MG63 (cell line): ENCODE results near the gene TCAP. TPM values are rescaled to one million over a fixed set of nuclear protein-coding genes. Genes with fewer than 3 reads are reported as not detected.
"Not testable (repeated sequence)": the region's sequence is repeated elsewhere in the genome, so short reads cannot be mapped to it uniquely, and the experiment has no call there.

Experiments
- DNase-seq: peaks from one replicate; pipeline ENCODE4 v3.0.0-alpha.2; 2020
- H3K27me3 ChIP-seq: fragments of 250-450 bp; sonication (Bioruptor Pico); 2 replicates; pipeline ENCODE4 v1.5.1; 2020; ENCODE audit warnings: mild to moderate bottlenecking, moderate library complexity
- H3K36me3 ChIP-seq: fragments of 250-450 bp; sonication (Bioruptor Pico); 2 replicates; pipeline ENCODE4 v1.5.1; 2020; ENCODE audit warnings: mild to moderate bottlenecking, moderate library complexity
- H3K4me3 ChIP-seq: fragments of 250-450 bp; sonication (Bioruptor Pico); 2 replicates; pipeline ENCODE4 v1.5.1; 2020; ENCODE audit warnings: mild to moderate bottlenecking, moderate library complexity
- H3K9me3 ChIP-seq: fragments of 250-450 bp; sonication (Bioruptor Pico); 2 replicates; pipeline ENCODE4 v1.5.1; 2020; ENCODE audit warnings: mild to moderate bottlenecking, moderate library complexity
- total RNA-seq: library from RNA; depleted of rRNA; stranded (reverse); fragments of >200 nt; shearing (Covaris generic); gene quantifications from 2 replicates; pipeline ENCODE4 v1.2.3, GENCODE V29; 2014; ENCODE audit warnings: low replicate concordance

TCAP gene
- total RNA-seq, 1 experiment from 2014 or later: 0.07 TPM

DNA sequence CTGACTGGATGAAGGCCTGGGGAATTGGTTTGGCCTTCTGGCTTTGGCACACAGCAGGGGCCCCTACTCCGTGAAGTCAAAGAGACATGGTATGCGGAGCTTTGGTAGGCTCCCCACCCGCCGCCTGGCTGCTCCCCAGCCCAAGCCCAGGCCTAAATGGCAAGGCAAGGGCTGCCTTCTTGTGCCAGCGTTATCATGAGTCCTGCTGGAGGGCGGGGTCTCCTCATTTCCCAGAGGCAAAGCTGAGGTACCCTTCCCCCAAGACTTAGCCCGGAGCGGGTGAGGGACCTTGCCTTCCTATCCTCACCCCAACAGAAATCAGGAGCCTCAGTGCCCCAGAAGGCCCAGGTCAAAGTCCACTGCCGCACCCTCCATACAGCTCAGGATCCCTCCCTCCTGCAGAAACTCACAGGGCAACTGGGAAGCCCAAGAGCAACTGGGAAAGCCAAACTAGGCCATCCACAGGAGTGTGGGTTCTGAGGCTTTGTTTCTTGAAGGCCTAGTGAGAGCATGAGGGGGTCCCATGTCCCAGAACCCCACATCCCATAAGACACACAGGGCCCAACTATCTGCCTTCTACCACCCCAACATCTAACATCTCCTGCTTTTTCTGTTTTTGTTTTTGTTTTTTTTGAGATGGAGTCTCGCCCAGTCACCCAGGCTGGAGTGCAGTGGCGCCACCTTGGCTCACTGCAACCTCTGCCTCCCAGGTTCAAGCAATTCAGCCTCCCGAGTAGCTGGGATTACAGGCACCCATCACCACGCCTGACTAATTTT is 13.4 kb downstream of the TCAP start:
- Histone ChIP-seq H3K36me3 (no peaks in the 10 kb centered on the region), H3K9me3 (no peaks in the 10 kb centered on the region), H3K4me3 (no peak overlapping the region), H3K27me3 (no peaks in the 10 kb centered on the region)
- no peak for DNase-seq

DNA sequence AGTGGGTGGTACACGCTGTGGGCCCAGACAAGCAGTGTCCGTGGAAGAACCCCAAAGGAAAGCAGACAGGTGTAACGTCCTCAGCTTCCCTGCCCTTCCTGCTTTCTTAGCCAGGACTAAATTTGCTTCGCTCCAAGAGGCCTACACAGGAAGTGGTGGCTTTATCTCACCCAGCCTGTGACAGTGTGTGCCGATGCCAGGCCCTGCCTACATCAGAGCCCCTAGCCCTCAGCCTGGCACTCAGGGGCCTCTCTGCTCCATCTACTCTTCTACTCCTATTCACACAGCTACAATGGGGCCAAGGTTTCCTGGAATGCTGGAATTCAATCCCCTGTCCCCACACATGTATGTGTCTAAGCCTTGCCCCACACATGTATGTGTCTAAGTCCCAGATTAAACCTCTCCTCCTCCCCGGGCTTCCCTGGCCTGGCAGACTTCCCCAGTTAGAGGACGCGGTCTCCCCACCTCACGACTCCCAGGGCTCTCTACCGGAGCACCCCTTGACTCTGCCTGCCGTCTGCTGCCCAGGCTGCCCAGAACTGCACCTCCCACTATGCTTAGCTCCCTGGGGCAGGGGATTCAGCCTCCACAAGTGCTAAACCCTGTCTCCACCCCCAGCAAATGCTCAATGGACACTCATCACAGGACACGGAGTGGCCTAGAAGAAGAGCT is 14.5 kb downstream of the TCAP start:
- Histone ChIP-seq H3K36me3 (no peaks in the 10 kb centered on the region), H3K27me3 (no peaks in the 10 kb centered on the region), H3K9me3 (no peaks in the 10 kb centered on the region), H3K4me3 (no peak overlapping the region)
- no peak for DNase-seq

DNA sequence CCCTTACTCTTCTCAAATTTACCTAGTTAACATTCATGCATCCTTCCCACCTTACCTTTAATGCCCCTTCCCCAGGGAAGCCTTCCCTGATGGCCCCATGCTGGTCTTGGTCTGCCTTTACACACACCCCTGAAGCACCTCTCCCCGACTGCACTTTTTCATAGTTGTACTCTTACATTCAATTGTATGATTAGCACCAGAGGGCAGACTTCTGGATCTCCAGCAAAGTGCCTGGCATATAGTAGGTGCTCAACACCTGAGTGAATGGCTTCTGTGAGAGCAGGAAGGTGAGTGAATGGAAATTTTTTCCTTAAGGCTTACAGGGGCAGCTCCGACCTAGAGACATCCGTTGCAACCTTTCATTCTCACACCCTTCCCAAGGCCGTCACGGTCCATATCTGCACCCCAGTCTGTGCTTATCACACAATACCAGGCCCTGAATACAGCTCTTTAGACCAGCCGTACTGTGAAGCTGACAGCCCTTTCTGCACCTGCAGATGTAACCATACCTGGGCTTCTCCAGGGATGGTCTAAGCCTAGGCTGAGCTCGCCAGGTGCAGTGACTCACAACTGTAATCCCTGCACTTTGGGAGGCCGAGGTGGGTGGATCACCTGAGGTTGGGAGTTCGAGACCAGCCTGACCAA is 18.3 kb downstream of the TCAP start:
- no peak overlapping the region for H3K4me3 ChIP-seq
- DNase-seq: no peak
- H3K36me3 ChIP-seq: no peaks in the 10 kb centered on the region
- no peaks in the 10 kb centered on the region for H3K27me3 ChIP-seq
- H3K9me3 ChIP-seq: no peaks in the 10 kb centered on the region

DNA sequence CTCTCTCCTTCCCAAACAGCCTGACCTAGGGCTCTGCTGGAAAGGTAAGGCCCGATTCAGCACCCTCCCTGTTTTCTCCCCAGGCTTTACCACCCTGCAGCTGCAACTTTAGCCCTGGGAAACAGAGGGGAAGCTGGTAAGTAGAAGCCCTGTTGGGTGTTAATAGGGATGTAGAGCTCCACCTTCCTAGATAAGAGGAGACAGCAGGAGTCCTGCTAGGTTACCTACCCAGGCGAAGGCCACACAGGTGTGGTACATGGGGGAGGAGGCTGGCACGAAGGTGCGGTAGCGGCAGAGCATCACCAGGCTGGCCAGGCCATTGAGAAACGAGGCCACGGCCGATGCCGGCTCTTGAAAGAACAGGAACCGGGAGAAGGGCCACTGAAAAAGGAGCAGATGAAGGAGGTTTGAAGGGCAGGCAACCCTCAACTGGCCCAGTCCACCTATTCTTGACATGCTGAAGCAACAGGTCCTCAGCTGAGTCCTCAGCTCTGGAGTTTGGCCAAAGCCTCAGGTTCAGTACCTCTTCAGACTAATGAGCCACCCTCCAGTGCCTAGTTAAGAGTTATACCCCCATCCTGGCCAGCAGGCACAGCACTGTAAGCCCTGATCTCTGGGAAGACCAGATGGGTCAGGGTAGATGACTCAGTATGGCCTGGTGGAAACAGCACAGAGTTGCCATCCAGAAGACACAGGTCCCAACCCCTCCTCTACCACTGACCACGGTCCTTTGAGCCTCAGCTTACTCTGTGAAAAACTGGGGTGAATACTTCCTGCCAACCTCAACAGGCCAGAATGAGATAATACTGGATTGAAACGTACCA is 19.4 kb downstream of the TCAP start:
- Histone ChIP-seq H3K36me3 (no peaks in the 10 kb centered on the region), H3K4me3 (no peak overlapping the region), H3K9me3 (no peaks in the 10 kb centered on the region), H3K27me3 (no peaks in the 10 kb centered on the region)
- DNase-seq: no peak

DNA sequence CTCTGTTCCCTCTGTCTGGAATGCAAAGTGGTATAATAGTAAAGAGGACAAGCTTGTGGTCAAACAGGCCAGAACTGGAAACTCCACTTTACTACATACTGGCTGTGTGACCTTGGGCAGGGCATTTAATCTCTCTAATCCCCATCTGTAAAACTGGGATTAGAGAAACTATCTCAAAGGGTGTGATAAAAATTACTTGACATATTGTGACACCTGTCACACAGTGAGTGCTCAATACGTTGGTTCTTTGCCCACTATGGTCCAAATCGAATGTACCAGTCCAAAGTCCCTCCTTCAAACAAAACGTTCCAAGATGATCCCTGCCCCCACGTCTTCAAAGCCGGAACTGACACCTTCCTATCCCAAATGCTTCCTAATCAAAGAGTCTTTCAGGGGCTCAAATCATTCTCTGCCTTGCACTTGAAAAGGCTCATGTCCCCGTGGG is 22.0 kb downstream of the TCAP start:
- Histone ChIP-seq H3K9me3 (no peaks in the 10 kb centered on the region), H3K27me3 (no peaks in the 10 kb centered on the region), H3K36me3 (no peaks in the 10 kb centered on the region), H3K4me3 (peak overlapping the region; percentile 69)
- DNase-seq: no peak

DNA sequence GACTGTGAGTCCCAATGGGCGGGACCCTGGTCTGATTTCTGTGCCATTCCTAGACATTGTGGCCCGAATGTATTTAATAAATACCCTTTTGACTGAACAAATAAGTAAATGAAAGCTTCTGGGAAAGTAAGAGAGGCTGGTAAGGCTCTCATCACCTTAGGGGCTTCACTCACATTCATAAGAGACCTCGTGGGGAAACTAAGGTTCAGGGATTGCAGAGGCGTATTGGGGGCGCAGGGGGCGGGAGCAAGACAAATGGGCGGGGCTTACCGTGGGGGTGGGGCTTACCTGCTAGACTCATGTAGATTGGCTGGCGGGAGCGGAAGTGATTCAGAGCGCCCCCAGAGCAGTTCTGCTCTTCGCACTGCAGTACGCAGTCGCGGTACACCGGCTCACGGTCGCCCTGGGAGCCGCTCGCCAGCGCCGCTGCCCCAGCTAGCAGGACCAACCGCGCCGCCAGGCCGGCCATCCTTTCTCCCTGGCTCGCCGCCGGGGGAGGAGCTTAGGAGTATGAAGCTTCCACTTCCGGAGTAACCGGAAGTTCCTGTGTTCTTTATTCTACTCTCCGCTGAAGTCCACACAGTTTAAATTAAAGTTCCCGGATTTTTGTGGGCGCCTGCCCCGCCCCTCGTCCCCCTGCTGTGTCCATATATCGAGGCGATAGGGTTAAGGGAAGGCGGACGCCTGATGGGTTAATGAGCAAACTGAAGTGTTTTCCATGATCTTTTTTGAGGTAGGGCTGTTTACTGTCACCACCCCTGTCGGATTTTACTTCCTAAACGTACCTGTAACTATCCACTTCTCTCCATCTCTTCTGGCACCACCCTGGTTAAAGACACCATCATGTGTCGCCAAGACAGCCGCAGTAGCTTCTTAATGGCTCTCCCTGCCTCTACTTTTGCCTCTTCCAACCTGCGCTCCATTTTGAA is 22.7 kb downstream of the TCAP start, which contains the start of gene PGAP3:
Gene PGAP3, minus strand, starts transcription at position 512 of the 929 bp plus-strand sequence. Its CDS starts 43 bp downstream, at position 469.
- no peaks in the 10 kb centered on the region for H3K9me3 ChIP-seq
- H3K4me3 ChIP-seq: peak within 1 kb of the TSS; percentile 69
- DNase-seq: peak; percentile 99
- H3K36me3 ChIP-seq: no peaks in the 10 kb centered on the region
- H3K27me3 ChIP-seq: no peaks in the 10 kb centered on the region

DNA sequence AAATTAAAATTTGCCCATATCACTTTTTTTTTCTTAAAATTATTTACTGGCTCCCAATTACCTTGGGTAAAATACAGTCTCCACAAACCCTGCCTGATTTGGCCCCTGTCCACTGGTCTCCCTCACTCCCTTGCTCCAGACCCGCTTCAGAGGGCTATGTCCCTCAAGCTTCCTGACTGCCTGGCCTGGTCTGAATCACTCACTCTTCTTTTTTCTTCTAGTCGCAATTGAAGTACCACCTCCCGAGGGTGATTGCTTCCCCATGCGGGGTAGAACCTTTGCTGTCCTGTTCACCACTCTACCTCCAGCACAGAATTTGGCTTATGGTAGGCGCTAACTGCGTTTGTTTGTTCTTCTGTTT is 23.3 kb downstream of the TCAP start:
- H3K9me3 ChIP-seq: no peaks in the 10 kb centered on the region
- peak overlapping the region; percentile 69 for H3K4me3 ChIP-seq
- DNase-seq: no peak
- no peaks in the 10 kb centered on the region for H3K27me3 ChIP-seq
- no peaks in the 10 kb centered on the region for H3K36me3 ChIP-seq

DNA sequence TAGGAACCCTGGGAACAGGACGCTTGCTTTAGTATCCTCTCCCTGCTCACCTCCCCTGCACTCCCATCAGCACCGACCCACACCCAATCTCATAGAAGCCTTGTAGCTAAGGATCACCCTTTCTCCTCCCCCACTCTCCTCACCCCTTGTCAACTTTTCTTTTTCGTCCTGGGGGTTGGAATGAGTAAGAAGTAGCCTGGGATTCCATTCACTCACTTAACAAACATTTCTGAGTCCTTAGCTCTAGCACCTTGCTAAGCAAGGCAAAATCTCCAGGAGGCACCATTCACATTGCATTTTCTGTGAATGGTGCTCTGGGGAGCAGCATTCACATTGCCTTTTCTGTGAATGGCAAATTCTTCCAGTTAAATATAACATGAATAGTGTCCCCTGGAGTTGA is 23.8 kb downstream of the TCAP start:
- no peaks in the 10 kb centered on the region for H3K9me3 ChIP-seq
- no peaks in the 10 kb centered on the region for H3K27me3 ChIP-seq
- peak overlapping the region; percentile 69 for H3K4me3 ChIP-seq
- DNase-seq: no peak
- H3K36me3 ChIP-seq: no peaks in the 10 kb centered on the region

DNA sequence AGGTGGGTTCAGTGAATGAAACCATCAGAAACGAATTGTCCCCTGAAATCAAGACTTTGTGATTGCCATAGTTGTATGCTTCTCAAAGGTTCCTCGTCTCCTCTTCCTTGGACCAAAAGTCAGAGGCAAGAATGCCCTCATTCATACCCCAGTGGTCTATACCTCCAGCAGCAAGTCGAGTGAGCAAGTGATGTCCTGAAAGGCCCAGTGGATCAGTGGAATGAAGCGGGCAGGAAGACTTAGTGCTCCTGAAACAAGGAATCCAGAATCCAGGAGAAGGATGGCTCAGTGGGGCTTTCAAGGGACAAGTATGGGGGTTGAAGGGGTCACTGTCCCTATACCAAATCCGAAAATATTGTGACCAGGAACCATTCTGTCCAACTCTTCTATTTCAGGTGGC is 29.4 kb downstream of the TCAP start:
- DNase-seq: no peak
- no peaks in the 10 kb centered on the region for H3K36me3 ChIP-seq
- H3K4me3 ChIP-seq: no peak overlapping the region
- H3K27me3 ChIP-seq: no peaks in the 10 kb centered on the region
- no peaks in the 10 kb centered on the region for H3K9me3 ChIP-seq

DNA sequence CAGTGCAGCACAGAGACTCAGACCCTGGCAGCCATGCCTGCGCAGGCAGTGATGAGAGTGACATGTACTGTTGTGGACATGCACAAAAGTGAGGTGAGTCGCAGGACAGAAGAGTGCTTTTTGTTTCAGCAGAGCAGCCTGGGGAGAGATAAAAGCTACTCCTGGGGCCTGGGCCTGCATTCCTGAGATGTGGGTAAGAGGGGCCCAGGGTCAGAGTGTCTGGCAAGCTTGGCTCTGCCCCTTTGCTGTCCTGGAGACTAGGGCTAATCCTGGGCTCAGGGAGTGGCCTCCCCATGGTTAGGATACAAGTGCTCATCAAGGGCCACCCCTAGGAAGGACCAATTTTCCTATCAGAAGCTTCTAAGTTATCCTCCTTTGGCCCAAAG is 29.9 kb downstream of the TCAP start:
- DNase-seq: no peak
- H3K4me3 ChIP-seq: no peak overlapping the region
- no peaks in the 10 kb centered on the region for H3K27me3 ChIP-seq

DNA sequence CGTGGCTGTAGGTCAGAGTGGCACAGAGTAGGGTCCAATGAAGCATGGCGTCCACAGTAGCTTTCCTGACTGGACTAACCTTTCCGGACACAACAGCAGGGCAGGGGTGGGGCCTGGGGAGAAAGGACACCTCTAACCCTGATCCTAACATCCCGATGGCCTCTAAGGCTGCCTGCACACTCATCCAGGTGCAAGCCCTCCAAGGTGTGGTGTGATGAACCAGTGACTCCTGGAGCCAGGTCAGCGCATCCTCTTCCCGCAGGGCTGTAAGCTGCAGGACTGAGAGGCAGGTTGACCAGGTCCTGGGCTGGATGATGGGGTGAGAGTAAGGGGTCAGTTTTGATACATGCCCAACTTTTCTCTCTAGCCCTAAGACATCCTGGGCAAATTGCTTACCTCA is 31.6 kb downstream of the TCAP start:
- H3K9me3 ChIP-seq: no peaks in the 10 kb centered on the region
- H3K27me3 ChIP-seq: no peaks in the 10 kb centered on the region
- H3K36me3 ChIP-seq: no peaks in the 10 kb centered on the region
- H3K4me3 ChIP-seq: no peak overlapping the region
- DNase-seq: no peak

More for the DNA sequence above, 29.9 kb downstream of the TCAP start:
- no peaks in the 10 kb centered on the region for H3K9me3 ChIP-seq
- no peaks in the 10 kb centered on the region for H3K36me3 ChIP-seq

DNA sequence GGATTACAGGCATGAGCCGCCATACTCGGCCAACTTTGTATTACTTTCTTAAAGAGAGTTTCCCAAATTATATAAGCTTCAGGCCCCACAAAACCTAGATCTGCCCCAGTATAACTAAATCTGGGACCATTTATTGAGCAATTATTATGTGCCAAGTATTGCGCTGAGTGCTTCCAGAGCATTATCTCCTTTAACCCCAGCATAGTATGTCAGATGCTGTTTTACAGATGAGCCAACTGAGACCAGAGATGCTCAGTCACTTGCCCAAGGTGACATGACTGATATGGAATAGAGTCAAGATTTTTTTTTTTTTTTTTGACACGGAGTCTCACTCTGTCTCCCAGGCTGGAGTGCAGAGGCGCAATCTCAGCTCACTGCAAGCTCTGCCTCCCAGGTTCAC is 32.8 kb downstream of the TCAP start:
- Histone ChIP-seq H3K27me3 (no peaks in the 10 kb centered on the region), H3K4me3 (no peak overlapping the region), H3K9me3 (no peaks in the 10 kb centered on the region), H3K36me3 (no peaks in the 10 kb centered on the region)
- no peak for DNase-seq

DNA sequence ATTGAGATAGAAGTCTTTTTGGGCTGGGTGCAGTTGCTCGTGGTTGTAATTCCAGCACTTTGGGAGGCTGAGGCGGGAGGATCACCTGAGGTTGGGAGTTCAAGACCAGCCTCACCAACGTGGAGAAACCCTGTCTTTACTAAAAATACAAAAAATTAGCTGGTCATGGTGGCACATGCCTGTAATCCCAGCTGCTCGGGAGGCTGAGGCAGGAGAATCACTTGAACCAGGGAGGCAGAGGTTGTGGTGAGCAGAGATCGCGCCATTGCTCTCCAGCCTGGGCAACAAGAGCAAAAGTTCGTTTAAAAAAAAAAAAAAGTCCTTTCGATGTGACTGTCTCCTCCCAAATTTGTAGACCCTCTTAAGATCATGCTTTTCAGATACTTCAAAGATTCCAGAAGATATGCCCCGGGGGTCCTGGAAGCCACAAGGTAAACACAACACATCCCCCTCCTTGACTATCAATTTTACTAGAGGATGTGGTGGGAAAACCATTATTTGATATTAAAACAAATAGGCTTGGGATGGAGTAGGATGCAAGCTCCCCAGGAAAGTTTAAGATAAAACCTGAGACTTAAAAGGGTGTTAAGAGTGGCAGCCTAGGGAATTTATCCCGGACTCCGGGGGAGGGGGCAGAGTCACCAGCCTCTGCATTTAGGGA is 34.1 kb downstream of the TCAP start:
- H3K9me3 ChIP-seq, DNase-seq, H3K27me3 ChIP-seq, H3K36me3 ChIP-seq: not testable (repeated sequence)
- peak overlapping the region; percentile 89 for H3K4me3 ChIP-seq

DNA sequence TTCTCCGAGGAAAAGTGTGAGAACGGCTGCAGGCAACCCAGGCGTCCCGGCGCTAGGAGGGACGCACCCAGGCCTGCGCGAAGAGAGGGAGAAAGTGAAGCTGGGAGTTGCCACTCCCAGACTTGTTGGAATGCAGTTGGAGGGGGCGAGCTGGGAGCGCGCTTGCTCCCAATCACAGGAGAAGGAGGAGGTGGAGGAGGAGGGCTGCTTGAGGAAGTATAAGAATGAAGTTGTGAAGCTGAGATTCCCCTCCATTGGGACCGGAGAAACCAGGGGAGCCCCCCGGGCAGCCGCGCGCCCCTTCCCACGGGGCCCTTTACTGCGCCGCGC is 34.6 kb downstream of the TCAP start, which contains the start of gene ERBB2:
Gene ERBB2, plus strand, starts transcription at position 247 of the 330 bp plus-strand sequence. CDS start 175 bp downstream, outside the sequence.
- no peaks in the 10 kb centered on the region; the same call in none of the 2 replicates for H3K36me3 ChIP-seq
- peak; percentile 89 for DNase-seq
- H3K4me3 ChIP-seq: peak within 1 kb of the TSS; percentile 89
- H3K9me3 ChIP-seq: no peaks in the 10 kb centered on the region
- no peaks in the 10 kb centered on the region for H3K27me3 ChIP-seq
